ENCODE data around the gene RIBC2.

DNA sequence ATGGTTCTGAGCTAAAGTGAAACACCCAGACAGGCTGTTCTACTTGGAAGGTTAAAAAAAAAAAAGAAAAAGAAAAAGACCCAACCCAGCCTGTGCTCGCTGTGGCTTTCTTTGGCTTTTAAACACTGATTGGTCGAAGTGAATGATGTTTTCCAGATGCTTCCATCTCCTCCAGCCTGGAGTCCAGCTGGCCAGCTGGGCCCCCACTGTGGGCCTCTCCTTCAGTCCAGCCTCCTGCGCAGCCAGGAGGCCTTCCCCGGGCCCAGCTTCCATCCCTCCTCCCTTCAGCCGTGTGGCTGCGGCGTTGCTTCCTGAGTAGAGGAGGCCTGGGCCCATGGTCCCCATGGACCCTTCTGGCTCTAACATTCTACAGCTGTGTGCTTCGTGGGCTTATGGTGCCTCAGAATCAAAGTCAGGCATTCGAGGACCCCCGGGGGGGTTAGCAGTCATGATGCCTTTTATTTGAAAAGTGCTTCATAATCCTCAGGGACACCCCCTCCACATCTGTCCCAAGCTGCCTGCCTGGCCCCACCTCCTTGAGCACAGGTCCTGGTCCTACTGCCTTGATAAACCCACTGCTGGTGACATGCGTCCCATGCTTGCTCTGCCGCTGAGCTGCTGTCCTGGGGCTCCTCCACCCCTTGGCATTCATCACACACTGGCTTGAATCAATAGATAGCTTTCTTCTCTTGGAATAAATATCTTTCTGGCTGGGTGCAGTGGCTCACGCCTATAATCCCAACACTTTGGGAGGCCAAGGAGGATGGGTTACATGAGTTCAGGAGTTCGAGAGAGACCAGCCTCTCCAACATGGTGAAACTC is 47.0 kb downstream of the RIBC2 start:
- TF ChIP-seq, protein P1, sequence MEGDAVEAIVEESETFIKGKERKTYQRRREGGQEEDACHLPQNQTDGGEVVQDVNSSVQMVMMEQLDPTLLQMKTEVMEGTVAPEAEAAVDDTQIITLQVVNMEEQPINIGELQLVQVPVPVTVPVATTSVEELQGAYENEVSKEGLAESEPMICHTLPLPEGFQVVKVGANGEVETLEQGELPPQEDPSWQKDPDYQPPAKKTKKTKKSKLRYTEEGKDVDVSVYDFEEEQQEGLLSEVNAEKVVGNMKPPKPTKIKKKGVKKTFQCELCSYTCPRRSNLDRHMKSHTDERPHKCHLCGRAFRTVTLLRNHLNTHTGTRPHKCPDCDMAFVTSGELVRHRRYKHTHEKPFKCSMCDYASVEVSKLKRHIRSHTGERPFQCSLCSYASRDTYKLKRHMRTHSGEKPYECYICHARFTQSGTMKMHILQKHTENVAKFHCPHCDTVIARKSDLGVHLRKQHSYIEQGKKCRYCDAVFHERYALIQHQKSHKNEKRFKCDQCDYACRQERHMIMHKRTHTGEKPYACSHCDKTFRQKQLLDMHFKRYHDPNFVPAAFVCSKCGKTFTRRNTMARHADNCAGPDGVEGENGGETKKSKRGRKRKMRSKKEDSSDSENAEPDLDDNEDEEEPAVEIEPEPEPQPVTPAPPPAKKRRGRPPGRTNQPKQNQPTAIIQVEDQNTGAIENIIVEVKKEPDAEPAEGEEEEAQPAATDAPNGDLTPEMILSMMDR (IDR thresholded peaks at IDR 0.05; ENCODE audit: low read length): no peak
- TF ChIP-seq EZH2 (optimal IDR thresholded peaks at IDR 0.05; ENCODE audit: low read depth, low read length) (no peak), EZH2phosphoT487 (IDR thresholded peaks at IDR 0.05; ENCODE audit: low read length) (no peak)
